GM18498 (cell line): ENCODE measurements around the gene BBS10.
"Not testable (repeated sequence)": the region's sequence is repeated elsewhere in the genome, so short reads cannot be mapped to it uniquely, and the experiment has no call there.

Experiments
- ATAC-seq: cut with Tn5 transposase; IDR thresholded peaks from one replicate; pipeline ENCODE4 v1.9.1; 2021; ENCODE audit warnings: mild to moderate bottlenecking, moderate library complexity; ENCODE audit not compliant: unreplicated experiment

The BBS10 gene

GRCh38 chr12:76348079-76348901 is at the start of gene BBS10:
BBS10 (minus strand) TSS chr12:76348415; CDS start chr12:76348358, 57 bp downstream.
- peak; percentile 99 for ATAC-seq

GRCh38 chr12:76391461-76391860 is 43.2 kb upstream of the BBS10 start:
- ATAC-seq = no peak

- ATAC-seq = no peak
These were observed 39.4 kb upstream of the BBS10 start for GRCh38 chr12:76387614-76388013.

- ATAC-seq = no peak
These were observed 36.3 kb upstream of the BBS10 start for GRCh38 chr12:76384560-76384959.

GRCh38 chr12:76383988-76384387 is 35.8 kb upstream of the BBS10 start:
- no peak for ATAC-seq

- ATAC-seq = no peak
These were observed 31.0 kb upstream of the BBS10 start for GRCh38 chr12:76379261-76379660.

GRCh38 chr12:76376876-76377275 is 28.7 kb upstream of the BBS10 start:
- ATAC-seq = not testable (repeated sequence)

GRCh38 chr12:76375939-76376338 is 27.7 kb upstream of the BBS10 start:
- ATAC-seq = no peak

- no peak for ATAC-seq
These were observed 27.3 kb upstream of the BBS10 start for GRCh38 chr12:76375470-76375869.

GRCh38 chr12:76374386-76375020 is 26.3 kb upstream of the BBS10 start:
- no peak for ATAC-seq

- ATAC-seq = no peak
These were observed 20.0 kb upstream of the BBS10 start for GRCh38 chr12:76368230-76368629.

GRCh38 chr12:76366163-76366562 is 17.9 kb upstream of the BBS10 start:
- no peak for ATAC-seq

GRCh38 chr12:76364131-76364530 is 15.9 kb upstream of the BBS10 start:
- not testable (repeated sequence) for ATAC-seq

- ATAC-seq = no peak
These were observed 12.1 kb upstream of the BBS10 start for GRCh38 chr12:76360316-76360715.

- ATAC-seq = no peak
These were observed 7.9 kb upstream of the BBS10 start for GRCh38 chr12:76356071-76356470.

- no peak for ATAC-seq
These were observed 1.3 kb downstream of the BBS10 start for GRCh38 chr12:76346798-76347420.

GRCh38 chr12:76346236-76346635 is 2.0 kb downstream of the BBS10 start:
- no peak for ATAC-seq

- no peak for ATAC-seq
These were observed 2.6 kb downstream of the BBS10 start for GRCh38 chr12:76345569-76345968.

GRCh38 chr12:76341436-76342030 is 6.7 kb downstream of the BBS10 start:
- no peak for ATAC-seq

- no peak for ATAC-seq
These were observed 7.4 kb downstream of the BBS10 start for GRCh38 chr12:76340680-76341435.

GRCh38 chr12:76337583-76337982 is 10.6 kb downstream of the BBS10 start:
- no peak for ATAC-seq
